ENCODE results near the gene AMIGO1.

Gene AMIGO1

GRCh38 chr1:109532365-109533136 is 23.0 kb upstream of the AMIGO1 start:
- FAIRE-seq, result no peak

- FAIRE-seq, result no peak
These were observed 22.4 kb upstream of the AMIGO1 start for GRCh38 chr1:109531826-109532364.

- FAIRE-seq, result no peak
These were observed 21.9 kb upstream of the AMIGO1 start for GRCh38 chr1:109531380-109531779.

GRCh38 chr1:109530457-109531087 is 21.0 kb upstream of the AMIGO1 start:
- FAIRE-seq, result no peak

GRCh38 chr1:109529881-109530456 is 20.4 kb upstream of the AMIGO1 start:
- no peak for FAIRE-seq

GRCh38 chr1:109528712-109529111 is 19.2 kb upstream of the AMIGO1 start:
- FAIRE-seq, result no peak

GRCh38 chr1:109527846-109528695 is 18.5 kb upstream of the AMIGO1 start:
- FAIRE-seq, result no peak

- FAIRE-seq, result no peak
These were observed 17.7 kb upstream of the AMIGO1 start for GRCh38 chr1:109527098-109527811.

GRCh38 chr1:109523706-109524105 is 14.2 kb upstream of the AMIGO1 start:
- FAIRE-seq, result no peak

GRCh38 chr1:109522026-109522425 is 12.5 kb upstream of the AMIGO1 start:
- no peak for FAIRE-seq

- no peak for FAIRE-seq
These were observed 11.8 kb upstream of the AMIGO1 start for GRCh38 chr1:109521002-109521951.

- no peak for FAIRE-seq
These were observed 7.8 kb upstream of the AMIGO1 start for GRCh38 chr1:109517337-109517736.

GRCh38 chr1:109516872-109517271 is 7.3 kb upstream of the AMIGO1 start:
- no peak for FAIRE-seq

GRCh38 chr1:109514846-109515245 is 5.3 kb upstream of the AMIGO1 start:
- no peak for FAIRE-seq

GRCh38 chr1:109513110-109513710 is 3.7 kb upstream of the AMIGO1 start:
- no peak for FAIRE-seq

- FAIRE-seq, result no peak
These were observed 703 bp downstream of the AMIGO1 start for GRCh38 chr1:109508873-109509175.

- no peak for FAIRE-seq
These were observed 1.3 kb downstream of the AMIGO1 start for GRCh38 chr1:109508001-109508872.

GRCh38 chr1:109504974-109505373 is 4.6 kb downstream of the AMIGO1 start:
- no peak for FAIRE-seq

- no peak for FAIRE-seq
These were observed 5.6 kb downstream of the AMIGO1 start for GRCh38 chr1:109503935-109504334.

- FAIRE-seq, result no peak
These were observed 7.1 kb downstream of the AMIGO1 start for GRCh38 chr1:109502364-109502851.
